ENCODE data around the gene TCF7L1.

DNA sequence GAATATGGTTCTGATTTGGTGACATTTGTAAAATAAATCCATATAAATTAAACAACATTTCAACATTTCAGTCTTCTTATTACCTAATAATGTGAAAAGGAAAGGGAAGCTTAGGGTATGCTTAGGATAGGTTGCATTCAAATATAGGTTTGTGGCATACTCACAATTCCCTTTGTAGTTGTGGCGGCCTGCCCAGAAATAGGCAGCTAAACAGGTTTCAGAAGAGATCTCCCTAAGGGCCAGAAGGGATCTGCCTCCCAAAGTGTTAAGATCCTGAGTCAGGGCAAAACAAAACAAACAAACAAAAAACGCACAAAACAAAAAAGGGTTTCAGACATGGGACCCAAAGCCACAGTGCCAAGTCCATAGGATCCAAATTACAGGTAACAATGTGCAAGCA, 41.4 kb upstream of the TCF7L1 start:
- TF ChIP-seq ZNF79 (CRISPR knock-in tag; IDR thresholded peaks at IDR 0.05; ENCODE audit: low read depth) (no peak), ARID2 (IDR thresholded peaks at IDR 0.05) (no peak), NCOA1 (IDR thresholded peaks at IDR 0.05; ENCODE audit: low read depth) (no peak), CBX5 (IDR thresholded peaks at IDR 0.05; ENCODE audit: borderline replicate concordance, low read depth) (no peak)
- TF ChIP-seq, protein P1, sequence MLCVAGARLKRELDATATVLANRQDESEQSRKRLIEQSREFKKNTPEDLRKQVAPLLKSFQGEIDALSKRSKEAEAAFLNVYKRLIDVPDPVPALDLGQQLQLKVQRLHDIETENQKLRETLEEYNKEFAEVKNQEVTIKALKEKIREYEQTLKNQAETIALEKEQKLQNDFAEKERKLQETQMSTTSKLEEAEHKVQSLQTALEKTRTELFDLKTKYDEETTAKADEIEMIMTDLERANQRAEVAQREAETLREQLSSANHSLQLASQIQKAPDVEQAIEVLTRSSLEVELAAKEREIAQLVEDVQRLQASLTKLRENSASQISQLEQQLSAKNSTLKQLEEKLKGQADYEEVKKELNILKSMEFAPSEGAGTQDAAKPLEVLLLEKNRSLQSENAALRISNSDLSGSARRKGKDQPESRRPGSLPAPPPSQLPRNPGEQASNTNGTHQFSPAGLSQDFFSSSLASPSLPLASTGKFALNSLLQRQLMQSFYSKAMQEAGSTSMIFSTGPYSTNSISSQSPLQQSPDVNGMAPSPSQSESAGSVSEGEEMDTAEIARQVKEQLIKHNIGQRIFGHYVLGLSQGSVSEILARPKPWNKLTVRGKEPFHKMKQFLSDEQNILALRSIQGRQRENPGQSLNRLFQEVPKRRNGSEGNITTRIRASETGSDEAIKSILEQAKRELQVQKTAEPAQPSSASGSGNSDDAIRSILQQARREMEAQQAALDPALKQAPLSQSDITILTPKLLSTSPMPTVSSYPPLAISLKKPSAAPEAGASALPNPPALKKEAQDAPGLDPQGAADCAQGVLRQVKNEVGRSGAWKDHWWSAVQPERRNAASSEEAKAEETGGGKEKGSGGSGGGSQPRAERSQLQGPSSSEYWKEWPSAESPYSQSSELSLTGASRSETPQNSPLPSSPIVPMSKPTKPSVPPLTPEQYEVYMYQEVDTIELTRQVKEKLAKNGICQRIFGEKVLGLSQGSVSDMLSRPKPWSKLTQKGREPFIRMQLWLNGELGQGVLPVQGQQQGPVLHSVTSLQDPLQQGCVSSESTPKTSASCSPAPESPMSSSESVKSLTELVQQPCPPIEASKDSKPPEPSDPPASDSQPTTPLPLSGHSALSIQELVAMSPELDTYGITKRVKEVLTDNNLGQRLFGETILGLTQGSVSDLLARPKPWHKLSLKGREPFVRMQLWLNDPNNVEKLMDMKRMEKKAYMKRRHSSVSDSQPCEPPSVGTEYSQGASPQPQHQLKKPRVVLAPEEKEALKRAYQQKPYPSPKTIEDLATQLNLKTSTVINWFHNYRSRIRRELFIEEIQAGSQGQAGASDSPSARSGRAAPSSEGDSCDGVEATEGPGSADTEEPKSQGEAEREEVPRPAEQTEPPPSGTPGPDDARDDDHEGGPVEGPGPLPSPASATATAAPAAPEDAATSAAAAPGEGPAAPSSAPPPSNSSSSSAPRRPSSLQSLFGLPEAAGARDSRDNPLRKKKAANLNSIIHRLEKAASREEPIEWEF (CRISPR knock-in tag; IDR thresholded peaks at IDR 0.05): no peak
- TF ChIP-seq, protein P2, sequence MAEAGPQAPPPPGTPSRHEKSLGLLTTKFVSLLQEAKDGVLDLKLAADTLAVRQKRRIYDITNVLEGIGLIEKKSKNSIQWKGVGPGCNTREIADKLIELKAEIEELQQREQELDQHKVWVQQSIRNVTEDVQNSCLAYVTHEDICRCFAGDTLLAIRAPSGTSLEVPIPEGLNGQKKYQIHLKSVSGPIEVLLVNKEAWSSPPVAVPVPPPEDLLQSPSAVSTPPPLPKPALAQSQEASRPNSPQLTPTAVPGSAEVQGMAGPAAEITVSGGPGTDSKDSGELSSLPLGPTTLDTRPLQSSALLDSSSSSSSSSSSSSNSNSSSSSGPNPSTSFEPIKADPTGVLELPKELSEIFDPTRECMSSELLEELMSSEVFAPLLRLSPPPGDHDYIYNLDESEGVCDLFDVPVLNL (CRISPR knock-in tag; IDR thresholded peaks at IDR 0.05; ENCODE audit: low read depth): no peak
- TF ChIP-seq, protein P3, sequence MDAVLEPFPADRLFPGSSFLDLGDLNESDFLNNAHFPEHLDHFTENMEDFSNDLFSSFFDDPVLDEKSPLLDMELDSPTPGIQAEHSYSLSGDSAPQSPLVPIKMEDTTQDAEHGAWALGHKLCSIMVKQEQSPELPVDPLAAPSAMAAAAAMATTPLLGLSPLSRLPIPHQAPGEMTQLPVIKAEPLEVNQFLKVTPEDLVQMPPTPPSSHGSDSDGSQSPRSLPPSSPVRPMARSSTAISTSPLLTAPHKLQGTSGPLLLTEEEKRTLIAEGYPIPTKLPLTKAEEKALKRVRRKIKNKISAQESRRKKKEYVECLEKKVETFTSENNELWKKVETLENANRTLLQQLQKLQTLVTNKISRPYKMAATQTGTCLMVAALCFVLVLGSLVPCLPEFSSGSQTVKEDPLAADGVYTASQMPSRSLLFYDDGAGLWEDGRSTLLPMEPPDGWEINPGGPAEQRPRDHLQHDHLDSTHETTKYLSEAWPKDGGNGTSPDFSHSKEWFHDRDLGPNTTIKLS (IDR thresholded peaks at IDR 0.05; ENCODE audit: borderline replicate concordance, low read depth): no peak

Data from K562 (cell line).